GM06990 (cell line): ENCODE results near the gene GPR158.
"Not testable (repeated sequence)": the region's sequence is repeated elsewhere in the genome, so short reads cannot be mapped to it uniquely, and the experiment has no call there.

Experiments
- DNase-seq: peaks from one replicate; pipeline ENCODE4 v3.0.0-alpha.2; 2011; ENCODE audit not compliant: insufficient read length; ENCODE audit errors: extremely low read depth
- H3K27me3 ChIP-seq: replicated peaks from 2 replicates; pipeline ENCODE4 v1.6.0; 2011; ENCODE audit warnings: low read length; ENCODE audit not compliant: control insufficient read depth, insufficient read depth
- H3K36me3 ChIP-seq: 2 replicates; pipeline ENCODE4 v1.5.1; 2011; ENCODE audit warnings: low read length; ENCODE audit not compliant: control insufficient read depth, insufficient read depth
- H3K4me3 ChIP-seq: replicated peaks from 2 replicates; pipeline ENCODE4 v1.5.1; 2011; ENCODE audit warnings: low read depth, mild to moderate bottlenecking, control low read depth, low read length
- CTCF ChIP-seq: IDR thresholded peaks from 2 replicates; pipeline ENCODE4 v1.5.1; 2011; ENCODE audit warnings: low read length, control low read depth, mild to moderate bottlenecking, inconsistent platforms; ENCODE audit not compliant: insufficient read depth, poor library complexity, severe bottlenecking

GPR158 gene

GRCh38 chr10:25157650-25158049 lies 17.2 kb upstream of the GPR158 start:
- Histone ChIP-seq H3K4me3 (no peak overlapping the region), H3K27me3 (no peaks in the 10 kb centered on the region), H3K36me3 (no peaks in the 10 kb centered on the region)
- no peak for DNase-seq
- no peak for TF ChIP-seq CTCF

- TF ChIP-seq CTCF: no peak
- Histone ChIP-seq H3K36me3 (no peaks in the 10 kb centered on the region), H3K4me3 (no peak overlapping the region), H3K27me3 (no peaks in the 10 kb centered on the region)
- no peak for DNase-seq
Observed at GRCh38 chr10:25159591-25159990, 15.2 kb upstream of the GPR158 start.

- no peaks in the 10 kb centered on the region for H3K27me3 ChIP-seq
- no peak for DNase-seq
- no peak overlapping the region for H3K4me3 ChIP-seq
- no peaks in the 10 kb centered on the region for H3K36me3 ChIP-seq
- TF ChIP-seq CTCF: no peak
Observed at GRCh38 chr10:25162391-25162790, 12.4 kb upstream of the GPR158 start.

- H3K36me3 ChIP-seq, H3K4me3 ChIP-seq, H3K27me3 ChIP-seq, DNase-seq: not testable (repeated sequence)
Observed at GRCh38 chr10:25163464-25163863, 11.3 kb upstream of the GPR158 start.

- no peak overlapping the region for H3K4me3 ChIP-seq
- H3K36me3 ChIP-seq: no peaks in the 10 kb centered on the region
- TF ChIP-seq CTCF: no peak
- DNase-seq: no peak
- H3K27me3 ChIP-seq: no peaks in the 10 kb centered on the region; the same call in 1 of the 2 replicates
Observed at GRCh38 chr10:25169740-25170139, 5.1 kb upstream of the GPR158 start.

- DNase-seq: no peak
- no peaks in the 10 kb centered on the region for H3K36me3 ChIP-seq
- H3K27me3 ChIP-seq: no peaks in the 10 kb centered on the region; the same call in 1 of the 2 replicates
- no peak overlapping the region for H3K4me3 ChIP-seq
- no peak for TF ChIP-seq CTCF
Observed at GRCh38 chr10:25170627-25171026, 4.2 kb upstream of the GPR158 start.
